Naive thymus-derived CD4-positive, alpha-beta T cell (primary cell): Measurements from ENCODE around the gene ZBTB9. TPM values are rescaled to one million over a fixed set of nuclear protein-coding genes. Genes with fewer than 3 reads are reported as not detected.

Source experiments
- ATAC-seq: fragments of 150-1000 bp; cut with Tn5 transposase; 2 replicates; pipeline ENCODE4 v1.10.0; 2021; ENCODE audit warnings: mild to moderate bottlenecking, moderate library complexity
- CTCF ChIA-PET: fragments of 350-600 bp; sonication (Branson Sonifier 250); formaldehyde crosslinking; loops from one replicate; lab custom pipeline; 2021; ENCODE audit warnings: antibody characterized with exemption; lab: Charles Lee
- POLR2A ChIA-PET: fragments of 350-600 bp; sonication (Branson Sonifier 250); formaldehyde crosslinking; loops from one replicate; lab custom pipeline; 2021; ENCODE audit warnings: antibody characterized with exemption, inconsistent platforms; lab: Charles Lee
- DNase-seq, 9 donors: peaks; one replicate each; pipeline versions ENCODE4 v3.0.0 to v3.0.0-alpha.2; 2020 to 2022; ENCODE audit warnings: mixed read lengths in 1 of 9
- H3K27ac ChIP-seq: one replicate; pipeline ENCODE4 v1.7.0; 2013; ENCODE audit warnings: mild to moderate bottlenecking, low read depth, low read length, moderate library complexity
- H3K27me3 ChIP-seq, 2 donors: one replicate each; pipeline ENCODE4 v1.7.0; 2013; ENCODE audit warnings: low read length in 2 of 2, mild to moderate bottlenecking in 2 of 2, moderate library complexity in 2 of 2; ENCODE audit not compliant: control insufficient read depth in 2 of 2, insufficient read depth in 2 of 2
- H3K36me3 ChIP-seq, 3 experiments: 1 replicate in 2 of 3; 2 replicates in 1 of 3; pipeline ENCODE4 v1.7.0; 2013; ENCODE audit warnings: low read length in 3 of 3, mild to moderate bottlenecking in 3 of 3, moderate library complexity in 1 of 3; ENCODE audit not compliant: insufficient read depth in 3 of 3, control insufficient read depth in 2 of 3
- H3K4me1 ChIP-seq, 2 donors: one replicate each; pipeline ENCODE4 v1.7.0; 2013; ENCODE audit warnings: low read length in 2 of 2, mild to moderate bottlenecking in 2 of 2, moderate library complexity in 1 of 2; ENCODE audit not compliant: control insufficient read depth in 2 of 2, insufficient read depth in 2 of 2
- H3K4me3 ChIP-seq: 2 replicates; pipeline ENCODE4 v1.7.0; 2013; ENCODE audit warnings: mild to moderate bottlenecking, low read length
- H3K9me3 ChIP-seq, 3 experiments: 1 replicate in 2 of 3; 2 replicates in 1 of 3; pipeline ENCODE4 v1.7.0; 2013; ENCODE audit warnings: low read length in 3 of 3; ENCODE audit not compliant: control insufficient read depth in 2 of 3
- H3K27ac Mint-ChIP-seq, 9 donors: one replicate each; pipeline ENCODE4 v1.8.0; 2020 to 2022; ENCODE audit warnings: mixed read lengths in 9 of 9, mild to moderate bottlenecking in 8 of 9, moderate library complexity in 5 of 9, inconsistent platforms in 2 of 9
- H3K27me3 Mint-ChIP-seq, 5 donors: one replicate each; pipeline ENCODE4 v1.8.0; 2021 to 2022; ENCODE audit warnings: mixed read lengths in 5 of 5, mild to moderate bottlenecking in 1 of 5
- H3K36me3 Mint-ChIP-seq, 5 donors: one replicate each; pipeline ENCODE4 v1.8.0; 2020 to 2022; ENCODE audit warnings: mixed read lengths in 5 of 5, mild to moderate bottlenecking in 3 of 5, inconsistent platforms in 1 of 5
- H3K4me1 Mint-ChIP-seq, 7 donors: one replicate each; pipeline ENCODE4 v1.8.0; 2020 to 2022; ENCODE audit warnings: mixed read lengths in 7 of 7, mild to moderate bottlenecking in 3 of 7, inconsistent platforms in 1 of 7
- H3K4me3 Mint-ChIP-seq, 10 donors: one replicate each; pipeline ENCODE4 v1.8.0; 2020 to 2022; ENCODE audit warnings: mild to moderate bottlenecking in 10 of 10, mixed read lengths in 10 of 10, moderate library complexity in 6 of 10, inconsistent platforms in 2 of 10
- H3K9me3 Mint-ChIP-seq, 11 donors: one replicate each; pipeline ENCODE4 v1.8.0; 2020 to 2022; ENCODE audit warnings: mixed read lengths in 11 of 11, mild to moderate bottlenecking in 4 of 11, inconsistent platforms in 1 of 11, moderate library complexity in 1 of 11
- intact Hi-C, 2 donors: fragments of 100-400 bp; cut with micrococcal nuclease; formaldehyde crosslinking; loops; one replicate each; pipeline ENCODE4 v1.15.1; 2023
- polyA plus RNA-seq, 2 donors: library from polyadenylated mRNA; unstranded; fragments of 300-500 nt; fragmentation: Illumina TruSeq; gene quantifications; one replicate each; pipeline ENCODE4 v1.2.3, GENCODE V29; 2021
- total RNA-seq, 6 experiments: library from RNA in 5 of 6; stranded (reverse) in 5 of 6; gene quantifications; 1 replicate in 5 of 6; 2 replicates in 1 of 6; pipeline ENCODE4 v1.2.3 and lab custom pipeline; 2021 to 2026

ZBTB9 gene
- total and polyA plus RNA-seq, 7 experiments from 2014 or later: 3.3 to 15.2 (median 9.8) TPM

GRCh38 chr6:33413241-33414120 is 40.9 kb upstream of the ZBTB9 start:
- Mint-ChIP-seq H3K4me3 (peak overlapping the region in 8 of 10 donors; percentile 38 to 92 (median 86)), H3K27me3 (no peaks in the 10 kb centered on the region), H3K36me3 (peaks cover 3 to 27% (median 19%) of the 10 kb centered on the region in 5 donors), H3K27ac (peak overlapping the region; percentile 34 to 96 (median 86)), H3K9me3 (peaks cover 0 to 5% (median 0%) of the 10 kb centered on the region in 11 donors), H3K4me1 (peaks cover 42 to 80% (median 71%) of the 10 kb centered on the region in 7 donors)
- no peaks in the 10 kb centered on the region for H3K27me3 ChIP-seq
- DNase-seq: no peak
- POLR2A ChIA-PET: interaction anchor here (1.0 to 6.2 kb wide), 5 partner anchors 9 to 441 kb away, joined by 3 to 39 read pairs (median 4); no protein-coding TSS in a partner anchor
- H3K9me3 ChIP-seq: no peaks in the 10 kb centered on the region
- H3K4me3 ChIP-seq: no peak overlapping the region
- peak overlapping the region; percentile 100 for H3K27ac ChIP-seq
- peaks cover 5 to 45% (median 14%) of the 10 kb centered on the region in 3 experiments for H3K36me3 ChIP-seq
- peaks cover 43 to 58% of the 10 kb centered on the region in 2 donors for H3K4me1 ChIP-seq
- ATAC-seq: no peak
- CTCF ChIA-PET: interaction anchor here (0.9 kb wide), 1 partner anchor 12 kb away, joined by 3 read pairs; no protein-coding TSS in a partner anchor
- intact Hi-C loops: loop anchor here (5.0 to 10.0 kb wide), 7 partner anchors 209 to 1749 kb away; partner anchors contain the start of genes C6orf47 (in 1 of the 2), CSNK2B (in 1 of the 2), GPANK1 (in 1 of the 2) and GPSM3 (in 1 of the 2)

- H3K27me3 ChIP-seq: no peaks in the 10 kb centered on the region
- H3K4me3 Mint-ChIP-seq: peak overlapping the region in 7 of 10 donors; percentile 6 to 92 (median 68)
- H3K4me1 ChIP-seq: peaks cover 47 to 63% of the 10 kb centered on the region in 2 donors
- H3K4me3 ChIP-seq: no peak overlapping the region
- H3K9me3 Mint-ChIP-seq: peaks cover 0 to under 1% (median 0%) of the 10 kb centered on the region in 11 donors
- peak overlapping the region in 7 of 9 donors; percentile 30 to 99 (median 83) for H3K27ac Mint-ChIP-seq
- peak in 1 of 9 donors; percentile 19 for DNase-seq
- peak overlapping the region; percentile 2 for H3K27ac ChIP-seq
- peaks cover 3 to 27% (median 19%) of the 10 kb centered on the region in 5 donors for H3K36me3 Mint-ChIP-seq
- H3K4me1 Mint-ChIP-seq: peaks cover 47 to 86% (median 73%) of the 10 kb centered on the region in 7 donors
- ATAC-seq: no peak
- no peaks in the 10 kb centered on the region for H3K27me3 Mint-ChIP-seq
- POLR2A ChIA-PET: interaction anchor here (1.0 to 6.2 kb wide), 4 partner anchors 10 to 35 kb away, joined by 3 to 39 read pairs (median 22); no protein-coding TSS in a partner anchor
- peaks cover 5 to 45% (median 14%) of the 10 kb centered on the region in 3 experiments for H3K36me3 ChIP-seq
- H3K9me3 ChIP-seq: no peaks in the 10 kb centered on the region
- CTCF ChIA-PET: interaction anchor here (0.9 kb wide), 1 partner anchor 11 kb away, joined by 3 read pairs; no protein-coding TSS in a partner anchor
- intact Hi-C loops: loop anchor here (5.0 to 10.0 kb wide), 7 partner anchors 208 to 1750 kb away; partner anchors contain the start of genes C6orf47 (in 1 of the 2), CSNK2B (in 1 of the 2), GPANK1 (in 1 of the 2) and GPSM3 (in 1 of the 2)
Measured at GRCh38 chr6:33414592-33415271, 39.6 kb upstream of the ZBTB9 start.

- no peaks in the 10 kb centered on the region for H3K9me3 Mint-ChIP-seq
- H3K4me1 Mint-ChIP-seq: peaks cover 47 to 86% (median 74%) of the 10 kb centered on the region in 7 donors
- Histone ChIP-seq H3K27me3 (no peaks in the 10 kb centered on the region), H3K36me3 (peaks cover 5 to 45% (median 14%) of the 10 kb centered on the region in 3 experiments), H3K4me1 (peaks cover 47 to 62% of the 10 kb centered on the region in 2 donors), H3K9me3 (no peaks in the 10 kb centered on the region), H3K27ac (peak overlapping the region; percentile 94), H3K4me3 (no peak overlapping the region)
- no peak for ATAC-seq
- H3K27ac Mint-ChIP-seq: peak overlapping the region; percentile 30 to 100 (median 94)
- H3K36me3 Mint-ChIP-seq: peaks cover 3 to 26% (median 19%) of the 10 kb centered on the region in 5 donors
- CTCF ChIA-PET: no interaction called here
- H3K4me3 Mint-ChIP-seq: peak overlapping the region; percentile 17 to 90 (median 57)
- intact Hi-C loops: loop anchor here (10.0 kb wide), 4 partner anchors 299 to 1751 kb away; partner anchors contain the start of genes C6orf47 (in 1 of the 2), CSNK2B (in 1 of the 2), GPANK1 (in 1 of the 2) and GPSM3 (in 1 of the 2)
- DNase-seq: peak in 1 of 9 donors; percentile 22
- POLR2A ChIA-PET: interaction anchor here (0.7 to 4.3 kb wide), 7 partner anchors 9 to 168 kb away, joined by 3 to 61 read pairs (median 9); partner anchors contain the start of gene ZBTB9
- H3K27me3 Mint-ChIP-seq: no peaks in the 10 kb centered on the region
Measured at GRCh38 chr6:33415831-33416230, 38.5 kb upstream of the ZBTB9 start.

DNA sequence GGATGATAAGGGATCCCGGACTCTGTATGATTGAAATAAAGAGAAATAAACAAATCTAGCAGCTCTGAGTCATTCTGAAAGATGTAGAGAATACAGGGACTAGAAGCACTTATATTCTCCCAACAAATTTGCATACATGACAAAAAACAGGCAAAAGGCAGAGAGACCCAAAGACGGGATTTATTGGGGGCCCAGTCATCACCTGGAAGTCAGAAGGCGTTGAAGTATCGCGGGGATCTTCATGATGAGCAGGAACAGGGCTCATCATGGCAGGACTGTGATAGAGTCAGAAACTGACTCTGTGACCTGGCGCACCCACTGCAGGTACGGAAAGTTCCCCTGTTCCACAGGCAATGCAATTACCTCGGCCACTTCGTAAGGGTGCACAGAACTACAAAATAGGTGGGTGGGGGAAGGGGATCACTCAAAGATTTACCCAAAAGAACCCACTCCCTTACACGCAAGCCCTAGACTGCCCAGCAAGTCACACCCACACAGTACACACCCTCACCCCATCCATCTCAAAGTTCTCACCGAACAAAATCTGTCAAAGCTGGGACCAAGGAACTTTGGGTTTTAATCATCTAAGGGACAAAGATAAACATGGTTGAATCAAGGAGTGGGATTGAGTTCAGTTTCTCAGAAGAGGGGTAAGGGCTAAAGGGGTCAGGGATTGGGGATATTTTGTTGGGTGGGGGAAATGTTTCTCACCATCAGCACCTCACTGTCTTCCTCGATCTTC is 37.8 kb upstream of the ZBTB9 start:
- Mint-ChIP-seq H3K4me3 (peak overlapping the region; percentile 88 to 97 (median 94)), H3K27me3 (no peaks in the 10 kb centered on the region), H3K9me3 (no peaks in the 10 kb centered on the region), H3K36me3 (peaks cover 3 to 26% (median 19%) of the 10 kb centered on the region in 5 donors), H3K27ac (peak overlapping the region; percentile 98 to 100 (median 99)), H3K4me1 (peaks cover 53 to 89% (median 77%) of the 10 kb centered on the region in 7 donors)
- DNase-seq (peak in 2 of 9 donors; percentile 42 to 43), ATAC-seq (no peak)
- H3K36me3 ChIP-seq: peaks cover 5 to 41% (median 14%) of the 10 kb centered on the region in 3 experiments
- intact Hi-C loops: loop anchor here (10.0 kb wide), 4 partner anchors 298 to 1752 kb away; partner anchors contain the start of genes C6orf47 (in 1 of the 2), CSNK2B (in 1 of the 2), GPANK1 (in 1 of the 2) and GPSM3 (in 1 of the 2)
- ChIA-PET CTCF (interaction anchor here (1.6 kb wide), 1 partner anchor 72 kb away, joined by 5 read pairs; no protein-coding TSS in a partner anchor), POLR2A (interaction anchor here (0.7 to 4.3 kb wide), 11 partner anchors 8 to 168 kb away, joined by 3 to 61 read pairs (median 9); partner anchors contain the start of genes RGL2, ZBTB22 and ZBTB9)
- peak overlapping the region; percentile 72 for H3K4me3 ChIP-seq
- no peaks in the 10 kb centered on the region for H3K9me3 ChIP-seq
- peaks cover 44 to 67% of the 10 kb centered on the region in 2 donors for H3K4me1 ChIP-seq
- peak overlapping the region; percentile 94 for H3K27ac ChIP-seq
- H3K27me3 ChIP-seq: no peaks in the 10 kb centered on the region
